SK-N-SH treated with all-trans-retinoic acid at 6 μM for 48 hours (cell line): ENCODE data around the gene PLA2G4C.

Experiments used
- ATAC-seq: fragments of 200-7000 bp; cut with Tn5 transposase; 3 replicates; pipeline ENCODE4 v1.9.1; 2020; ENCODE audit warnings: mild to moderate bottlenecking, moderate library complexity
- ARNTL ChIP-seq: fragments of 450-650 bp; formaldehyde crosslinking; IDR thresholded peaks from 2 replicates; pipeline ENCODE4 v1.5.0; 2020; ENCODE audit warnings: low read depth, mild to moderate bottlenecking, moderate library complexity, borderline replicate concordance
- ESRRG ChIP-seq: fragments of 250-450 bp; sonication (Bioruptor Pico); IDR thresholded peaks from 2 replicates; pipeline ENCODE4 v1.6.1; 2021; ENCODE audit warnings: mild to moderate bottlenecking
- GLIS3 ChIP-seq: fragments of 250-450 bp; sonication (Bioruptor Pico); IDR thresholded peaks from 2 replicates; pipeline ENCODE4 v1.5.0; 2020; ENCODE audit warnings: mild to moderate bottlenecking, moderate library complexity
- ISL1 ChIP-seq: fragments of 250-450 bp; sonication (Bioruptor Pico); IDR thresholded peaks from 2 replicates; pipeline ENCODE4 v2.1.2; 2022; ENCODE audit warnings: mild to moderate bottlenecking, moderate library complexity
- OSR1 ChIP-seq: fragments of 250-450 bp; sonication (Bioruptor Pico); IDR thresholded peaks from 2 replicates; pipeline ENCODE4 v1.8.0; 2022; ENCODE audit warnings: moderate library complexity, mild to moderate bottlenecking, inconsistent platforms
- PATZ1 ChIP-seq: fragments of 250-450 bp; sonication (Bioruptor Pico); IDR thresholded peaks from 2 replicates; pipeline ENCODE4 v1.8.0; 2020; ENCODE audit warnings: mild to moderate bottlenecking, moderate library complexity, borderline replicate concordance
- POU6F1 ChIP-seq: fragments of 250-450 bp; sonication (Bioruptor Pico); IDR thresholded peaks from 2 replicates; pipeline ENCODE4 v1.8.0; 2021; ENCODE audit warnings: low read depth, mild to moderate bottlenecking, moderate library complexity, borderline replicate concordance
- PPARA ChIP-seq: fragments of 250-450 bp; sonication (Bioruptor Pico); IDR thresholded peaks from 2 replicates; pipeline ENCODE4 v1.5.0; 2020; ENCODE audit warnings: mild to moderate bottlenecking, borderline replicate concordance
- SNAI2 ChIP-seq: fragments of 250-450 bp; sonication (Bioruptor Pico); IDR thresholded peaks from 2 replicates; pipeline ENCODE4 v1.5.0; 2020; ENCODE audit warnings: mild to moderate bottlenecking, moderate library complexity
- TCF4 ChIP-seq: fragments of 250-450 bp; sonication (Bioruptor Pico); IDR thresholded peaks from 2 replicates; pipeline ENCODE4 v1.8.0; 2021; ENCODE audit warnings: mild to moderate bottlenecking, moderate library complexity, borderline replicate concordance
- TOX ChIP-seq: fragments of 250-450 bp; sonication (Bioruptor Pico); IDR thresholded peaks from 2 replicates; pipeline ENCODE4 v1.8.0; 2021; ENCODE audit warnings: mild to moderate bottlenecking, moderate library complexity, borderline replicate concordance
- ZC3H10 ChIP-seq: fragments of 250-450 bp; sonication (Bioruptor Pico); IDR thresholded peaks from 2 replicates; pipeline ENCODE4 v1.5.1; 2021; ENCODE audit warnings: mild to moderate bottlenecking, moderate library complexity
- ZFP3 ChIP-seq: fragments of 250-450 bp; sonication (Bioruptor Pico); IDR thresholded peaks from 2 replicates; pipeline ENCODE4 v1.5.0; 2020; ENCODE audit warnings: mild to moderate bottlenecking, moderate library complexity
- ZFP30 ChIP-seq: fragments of 450-650 bp; formaldehyde crosslinking; IDR thresholded peaks from 2 replicates; pipeline ENCODE4 v1.5.0; 2022; ENCODE audit warnings: mild to moderate bottlenecking, moderate library complexity
- ZNF565 ChIP-seq: fragments of 450-650 bp; formaldehyde crosslinking; conservative IDR thresholded peaks from 2 replicates; pipeline ENCODE4 v1.5.0; 2020; ENCODE audit warnings: low read depth, mild to moderate bottlenecking, moderate library complexity
- ZNF8 ChIP-seq: fragments of 450-650 bp; formaldehyde crosslinking; IDR thresholded peaks from 2 replicates; pipeline ENCODE4 v1.5.0; 2020; ENCODE audit warnings: mild to moderate bottlenecking, moderate library complexity
- TF ChIP-seq, protein P1 (sequence below): fragments of 250-450 bp; sonication (Bioruptor Pico); IDR thresholded peaks from 2 replicates; pipeline ENCODE4 v1.5.1; 2021; ENCODE audit warnings: mild to moderate bottlenecking, moderate library complexity
- TF ChIP-seq, protein P2 (sequence below): fragments of 250-450 bp; sonication (Bioruptor Pico); IDR thresholded peaks from 2 replicates; pipeline ENCODE4 v1.5.1; 2020; ENCODE audit warnings: low read depth, mild to moderate bottlenecking, moderate library complexity

Gene PLA2G4C

DNA sequence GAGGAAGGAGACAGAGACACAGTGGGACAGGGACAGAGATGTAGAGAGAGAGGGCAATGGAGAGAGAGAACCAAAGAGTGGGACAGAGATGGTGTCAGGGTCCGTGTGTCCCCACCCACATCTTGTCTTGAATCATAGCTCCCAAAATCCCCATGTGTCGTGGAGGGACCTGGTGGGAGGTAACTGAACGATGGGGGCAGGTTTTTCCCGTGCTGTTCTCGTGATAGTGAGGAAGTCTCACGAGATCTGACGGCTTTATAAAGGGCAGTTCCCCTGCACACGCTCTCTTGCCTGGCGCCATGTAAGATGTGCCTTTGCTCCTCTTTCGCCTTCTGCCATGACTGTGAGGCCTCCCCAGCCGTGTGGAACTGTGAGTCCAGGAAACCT is 7.5 kb upstream of the PLA2G4C start (continued):
- TF ChIP-seq PATZ1 (CRISPR knock-in tag) = no peak
- TF ChIP-seq, protein P1, sequence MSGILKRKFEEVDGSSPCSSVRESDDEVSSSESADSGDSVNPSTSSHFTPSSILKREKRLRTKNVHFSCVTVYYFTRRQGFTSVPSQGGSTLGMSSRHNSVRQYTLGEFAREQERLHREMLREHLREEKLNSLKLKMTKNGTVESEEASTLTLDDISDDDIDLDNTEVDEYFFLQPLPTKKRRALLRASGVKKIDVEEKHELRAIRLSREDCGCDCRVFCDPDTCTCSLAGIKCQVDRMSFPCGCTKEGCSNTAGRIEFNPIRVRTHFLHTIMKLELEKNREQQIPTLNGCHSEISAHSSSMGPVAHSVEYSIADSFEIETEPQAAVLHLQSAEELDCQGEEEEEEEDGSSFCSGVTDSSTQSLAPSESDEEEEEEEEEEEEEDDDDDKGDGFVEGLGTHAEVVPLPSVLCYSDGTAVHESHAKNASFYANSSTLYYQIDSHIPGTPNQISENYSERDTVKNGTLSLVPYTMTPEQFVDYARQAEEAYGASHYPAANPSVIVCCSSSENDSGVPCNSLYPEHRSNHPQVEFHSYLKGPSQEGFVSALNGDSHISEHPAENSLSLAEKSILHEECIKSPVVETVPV (CRISPR knock-in tag) = no peak

- no peak for ATAC-seq
- TF ChIP-seq ISL1 (CRISPR knock-in tag) = no peak
- TF ChIP-seq TCF4 = no peak
Measured at GRCh38 chr19:48117515-48118130, 7.0 kb upstream of the PLA2G4C start.

DNA sequence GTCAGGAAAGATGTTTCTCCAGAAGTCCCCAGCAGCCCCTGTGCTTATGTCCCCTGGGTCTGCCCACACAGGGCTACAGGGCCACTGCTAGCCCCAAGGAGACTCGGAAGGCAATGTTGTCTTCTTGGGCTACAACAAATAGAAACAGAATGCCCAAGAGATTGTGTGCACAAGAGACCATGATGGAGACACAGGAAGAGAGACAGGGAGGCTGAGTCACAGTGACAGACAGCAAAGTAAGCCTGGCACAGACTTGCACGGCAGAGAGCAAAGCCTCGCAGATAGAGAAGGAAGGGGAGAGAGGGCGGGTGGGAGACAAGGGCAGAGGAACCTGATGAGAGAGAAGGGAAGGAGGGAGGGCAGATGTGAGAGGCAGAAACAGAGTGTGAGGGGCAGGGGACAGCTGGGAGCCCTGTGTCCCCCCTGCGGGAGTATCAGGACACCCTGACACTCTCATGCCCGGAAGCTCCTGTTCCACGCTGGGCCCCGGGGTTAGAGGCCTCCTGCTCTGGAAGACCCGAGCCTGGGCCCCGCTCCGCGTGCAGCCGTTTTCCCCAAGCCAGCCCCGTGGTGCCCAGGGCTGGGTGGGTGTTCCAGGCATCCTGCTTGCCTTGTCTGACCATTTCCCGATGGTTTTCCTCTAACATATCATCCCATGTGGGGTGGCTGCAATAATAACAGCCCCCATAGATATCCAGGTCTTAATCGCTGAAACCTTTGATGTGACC is 2.7 kb upstream of the PLA2G4C start:
- TF ChIP-seq ZNF8 (CRISPR knock-in tag) (no peak), ZC3H10 (CRISPR knock-in tag) (no peak), ZNF565 (CRISPR knock-in tag) (no peak), ZFP30 (CRISPR knock-in tag) (no peak), OSR1 (CRISPR knock-in tag) (no peak), PATZ1 (CRISPR knock-in tag) (no peak), ARNTL (CRISPR knock-in tag) (no peak), POU6F1 (CRISPR knock-in tag) (no peak), TOX (no peak), GLIS3 (no peak), PPARA (CRISPR knock-in tag) (no peak)
- TF ChIP-seq, protein P1 (CRISPR knock-in tag) = no peak
- TF ChIP-seq, protein P2, sequence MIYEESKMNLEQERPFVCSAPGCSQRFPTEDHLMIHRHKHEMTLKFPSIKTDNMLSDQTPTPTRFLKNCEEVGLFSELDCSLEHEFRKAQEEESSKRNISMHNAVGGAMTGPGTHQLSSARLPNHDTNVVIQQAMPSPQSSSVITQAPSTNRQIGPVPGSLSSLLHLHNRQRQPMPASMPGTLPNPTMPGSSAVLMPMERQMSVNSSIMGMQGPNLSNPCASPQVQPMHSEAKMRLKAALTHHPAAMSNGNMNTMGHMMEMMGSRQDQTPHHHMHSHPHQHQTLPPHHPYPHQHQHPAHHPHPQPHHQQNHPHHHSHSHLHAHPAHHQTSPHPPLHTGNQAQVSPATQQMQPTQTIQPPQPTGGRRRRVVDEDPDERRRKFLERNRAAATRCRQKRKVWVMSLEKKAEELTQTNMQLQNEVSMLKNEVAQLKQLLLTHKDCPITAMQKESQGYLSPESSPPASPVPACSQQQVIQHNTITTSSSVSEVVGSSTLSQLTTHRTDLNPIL (CRISPR knock-in tag) = no peak
- ATAC-seq = no peak

DNA sequence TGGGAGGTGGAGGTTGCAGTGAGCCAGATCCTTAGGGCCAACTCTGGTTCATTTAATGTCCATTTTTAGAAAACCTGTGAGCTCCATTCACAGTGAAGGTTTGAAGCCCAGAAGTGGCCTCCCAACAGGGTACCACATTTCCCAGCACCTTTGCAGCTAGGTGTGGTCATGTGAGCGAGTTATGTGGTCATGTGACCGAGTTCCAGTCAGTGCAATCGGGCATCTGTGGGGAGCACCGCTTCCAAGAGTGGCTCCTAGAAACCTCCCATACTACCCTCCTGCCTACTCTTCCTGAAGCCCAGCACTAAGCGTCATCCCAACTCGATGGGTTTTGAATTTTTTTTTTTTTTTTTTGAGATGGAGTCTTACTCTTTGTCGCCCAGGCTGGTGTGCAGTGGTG is 663 bp upstream of the PLA2G4C start:
- no peak for ATAC-seq
- TF ChIP-seq ISL1 (CRISPR knock-in tag) (no peak), ESRRG (CRISPR knock-in tag) (no peak), POU6F1 (CRISPR knock-in tag) (no peak), ARNTL (CRISPR knock-in tag) (no peak), ZFP30 (CRISPR knock-in tag) (no peak), PATZ1 (CRISPR knock-in tag) (no peak), ZFP3 (no peak), TOX (no peak), ZC3H10 (CRISPR knock-in tag) (no peak), ZNF565 (CRISPR knock-in tag) (no peak), OSR1 (CRISPR knock-in tag) (no peak), SNAI2 (CRISPR knock-in tag) (no peak)
- TF ChIP-seq, protein P1 (CRISPR knock-in tag) = no peak
